ENCODE measurements around the gene CDS1.

- TF ChIP-seq CTCF (IDR thresholded peaks at IDR 0.05; ENCODE audit: low read length) (no peak), EZH2phosphoT487 (IDR thresholded peaks at IDR 0.05; ENCODE audit: low read length) (no peak)
Measured at GRCh38 chr4:84699001-84699671, 116.2 kb downstream of the CDS1 start.
